ENCODE data around the gene MOB3B. TPM values are rescaled to one million over a fixed set of nuclear protein-coding genes. Genes with fewer than 3 reads are reported as not detected.

MOB3B gene
- total and polyA plus RNA-seq, 10 of the 15 experiments (the other 5 are each of a cell fraction or from before 2014, with no cell fraction given), result 0.44 to 2.7 (median 0.91) TPM

GRCh38 chr9:27541740-27542139, 12.1 kb upstream of the MOB3B start:
- TF ChIP-seq ELK1 (IDR thresholded peaks at IDR 0.05; ENCODE audit: low read depth, low read length) (no peak), CHD1 (IDR thresholded peaks at IDR 0.05; ENCODE audit: low read depth, low read length) (no peak), IKZF1 (conservative IDR thresholded peaks at IDR 0.05) (no peak), RBBP5 (conservative IDR thresholded peaks at IDR 0.05) (no peak), NFXL1 (IDR thresholded peaks at IDR 0.05; ENCODE audit: borderline replicate concordance) (no peak), ZZZ3 (IDR thresholded peaks at IDR 0.05; ENCODE audit: control insufficient read depth, insufficient read length, low read depth) (no peak), MTA2 (IDR thresholded peaks at IDR 0.05; ENCODE audit: low read depth) (no peak), NFYB (IDR thresholded peaks at IDR 0.05; ENCODE audit: insufficient read depth, low read depth, low read length) (no peak), BMI1 (IDR thresholded peaks at IDR 0.05; ENCODE audit: borderline replicate concordance) (no peak), SIX5 (IDR thresholded peaks at IDR 0.05; ENCODE audit: low read depth, low read length, severe bottlenecking) (no peak)
- TF ChIP-seq, protein P1, sequence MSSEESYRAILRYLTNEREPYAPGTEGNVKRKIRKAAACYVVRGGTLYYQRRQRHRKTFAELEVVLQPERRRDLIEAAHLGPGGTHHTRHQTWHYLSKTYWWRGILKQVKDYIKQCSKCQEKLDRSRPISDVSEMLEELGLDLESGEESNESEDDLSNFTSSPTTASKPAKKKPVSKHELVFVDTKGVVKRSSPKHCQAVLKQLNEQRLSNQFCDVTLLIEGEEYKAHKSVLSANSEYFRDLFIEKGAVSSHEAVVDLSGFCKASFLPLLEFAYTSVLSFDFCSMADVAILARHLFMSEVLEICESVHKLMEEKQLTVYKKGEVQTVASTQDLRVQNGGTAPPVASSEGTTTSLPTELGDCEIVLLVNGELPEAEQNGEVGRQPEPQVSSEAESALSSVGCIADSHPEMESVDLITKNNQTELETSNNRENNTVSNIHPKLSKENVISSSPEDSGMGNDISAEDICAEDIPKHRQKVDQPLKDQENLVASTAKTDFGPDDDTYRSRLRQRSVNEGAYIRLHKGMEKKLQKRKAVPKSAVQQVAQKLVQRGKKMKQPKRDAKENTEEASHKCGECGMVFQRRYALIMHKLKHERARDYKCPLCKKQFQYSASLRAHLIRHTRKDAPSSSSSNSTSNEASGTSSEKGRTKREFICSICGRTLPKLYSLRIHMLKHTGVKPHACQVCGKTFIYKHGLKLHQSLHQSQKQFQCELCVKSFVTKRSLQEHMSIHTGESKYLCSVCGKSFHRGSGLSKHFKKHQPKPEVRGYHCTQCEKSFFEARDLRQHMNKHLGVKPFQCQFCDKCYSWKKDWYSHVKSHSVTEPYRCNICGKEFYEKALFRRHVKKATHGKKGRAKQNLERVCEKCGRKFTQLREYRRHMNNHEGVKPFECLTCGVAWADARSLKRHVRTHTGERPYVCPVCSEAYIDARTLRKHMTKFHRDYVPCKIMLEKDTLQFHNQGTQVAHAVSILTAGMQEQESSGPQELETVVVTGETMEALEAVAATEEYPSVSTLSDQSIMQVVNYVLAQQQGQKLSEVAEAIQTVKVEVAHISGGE (CRISPR knock-in tag; IDR thresholded peaks at IDR 0.05), result no peak
- ChIA-PET RAD21 (ENCODE audit: unreplicated experiment) (interaction anchor here (0.9 to 1.5 kb wide), 2 partner anchors 14 to 209 kb away, joined by 4 read pairs; no protein-coding TSS in a partner anchor), SMC1A (ENCODE audit: uncharacterized antibody, unreplicated experiment) (interaction anchor here (1.6 to 2.0 kb wide), 2 partner anchors 19 to 27 kb away, joined by 5 to 8 read pairs; no protein-coding TSS in a partner anchor), POLR2A (interaction anchor here (1.1 to 3.6 kb wide), 2 partner anchors 12 to 22 kb away, joined by 3 to 21 read pairs; partner anchors contain the start of gene MOB3B), CTCF (interaction anchor here (0.8 to 4.9 kb wide), 3 partner anchors 12 to 208 kb away, joined by 4 to 28 read pairs (median 4); partner anchors contain the start of gene MOB3B)
- no peak for ATAC-seq
- no peaks in the 10 kb centered on the region for H4K20me1 ChIP-seq (ENCODE audit: control insufficient read depth, insufficient read depth)
- H3K9me3 ChIP-seq (replicated peaks; ENCODE audit: control insufficient read depth, insufficient read depth, low read length), result no peaks in the 10 kb centered on the region
- 67% methylated on average over 4 of the region's 4 CpGs for WGBS (ENCODE audit: insufficient coverage, insufficient replicate concordance, low lambda C conversion rate, missing lambda C conversion rate)
- no peak overlapping the region for H2AFZ ChIP-seq (ENCODE audit: control insufficient read depth, low read depth, low read length)
- H3K4me1 ChIP-seq (ENCODE audit: control insufficient read depth, insufficient read depth, low read length), result peaks cover 10% of the 10 kb centered on the region
- H3K4me3 ChIP-seq, result no peak overlapping the region
- no peak for FAIRE-seq
- BruUV-seq (replicated peaks), result no TSS peak
- in situ Hi-C loops (cut with MboI), result no loop called here
- no peak overlapping the region for H3K4me2 ChIP-seq (ENCODE audit: control insufficient read depth, insufficient read depth)
- H3K27ac ChIP-seq (ENCODE audit: control insufficient read depth, insufficient read depth), result no peak overlapping the region
- H3K36me3 ChIP-seq (ENCODE audit: control insufficient read depth in 2 of 2, insufficient read depth in 2 of 2, low read length in 1 of 2), result no peaks in the 10 kb centered on the region; a peak in 1 of 4 replicates
- H3K27me3 ChIP-seq (replicated peaks in 1 of 2; ENCODE audit: control insufficient read depth in 2 of 2, insufficient read depth in 2 of 2, low read length in 1 of 2), result no peaks in the 10 kb centered on the region
- no peak for DNase-seq (ENCODE audit: low read depth, low spot score)
- H3K79me2 ChIP-seq (ENCODE audit: control insufficient read depth, insufficient read depth, low read length), result no peaks in the 10 kb centered on the region
- no peak overlapping the region for H3K9ac ChIP-seq (ENCODE audit: control insufficient read depth, insufficient read depth, low read length)
- intact Hi-C loops (cut with micrococcal nuclease; ENCODE audit: unreplicated experiment), result no loop called here

All from GM12878 (cell line).